ENCODE measurements around the gene ACOXL. TPM values are rescaled to one million over a fixed set of nuclear protein-coding genes. Genes with fewer than 3 reads are reported as not detected.

The ACOXL gene
- total and polyA plus RNA-seq, 3 experiments from 2014 or later, result 0.27 TPM; not detected in 2

DNA sequence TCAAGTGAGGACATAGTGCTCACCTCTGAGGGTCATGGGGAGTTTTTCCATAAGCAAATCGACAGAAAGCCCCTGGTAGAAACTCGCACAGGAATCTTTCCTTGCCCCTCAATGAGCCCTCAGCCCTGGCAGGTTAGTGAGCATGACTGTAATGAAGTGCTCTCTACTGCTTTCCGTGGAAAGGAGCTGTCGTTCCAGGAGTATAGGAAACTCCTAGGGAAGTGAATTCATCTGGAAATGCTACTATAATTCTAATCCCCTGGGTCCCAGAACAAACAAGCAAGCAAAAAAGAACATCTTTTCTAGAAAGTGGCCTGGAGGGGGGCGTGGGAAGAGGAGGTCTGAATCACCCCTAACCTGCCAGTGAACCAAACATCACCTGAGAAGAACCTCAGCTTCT lies 406.5 kb downstream of the ACOXL start:
- POLR2A ChIA-PET, result no interaction called here
- Mint-ChIP-seq H3K27ac (no peak overlapping the region), H3K4me1 (peaks cover 11 to 20% (median 15%) of the 10 kb centered on the region in 3 donors), H3K27me3 (no peaks in the 10 kb centered on the region), H3K9me3 (no peaks in the 10 kb centered on the region), H3K4me3 (no peak overlapping the region), H3K36me3 (peaks cover 11 to 53% (median 16%) of the 10 kb centered on the region in 3 donors)
- Histone ChIP-seq H3K4me3 (ENCODE audit: low read length) (no peak overlapping the region), H3K27me3 (ENCODE audit: insufficient read depth, low read length, poor library complexity, severe bottlenecking) (no peaks in the 10 kb centered on the region), H3K27ac (ENCODE audit: low read depth, low read length) (no peak overlapping the region), H3K4me1 (ENCODE audit: insufficient read depth, low read length) (no peaks in the 10 kb centered on the region), H3K9me3 (ENCODE audit: low read length) (no peaks in the 10 kb centered on the region), H3K36me3 (ENCODE audit: insufficient read depth, low read length) (peaks cover 8% of the 10 kb centered on the region)
- CTCF ChIA-PET, result interaction anchor here (1.2 kb wide), 1 partner anchor 21 kb away, joined by 3 read pairs; no protein-coding TSS in a partner anchor
- no peak for DNase-seq

DNA sequence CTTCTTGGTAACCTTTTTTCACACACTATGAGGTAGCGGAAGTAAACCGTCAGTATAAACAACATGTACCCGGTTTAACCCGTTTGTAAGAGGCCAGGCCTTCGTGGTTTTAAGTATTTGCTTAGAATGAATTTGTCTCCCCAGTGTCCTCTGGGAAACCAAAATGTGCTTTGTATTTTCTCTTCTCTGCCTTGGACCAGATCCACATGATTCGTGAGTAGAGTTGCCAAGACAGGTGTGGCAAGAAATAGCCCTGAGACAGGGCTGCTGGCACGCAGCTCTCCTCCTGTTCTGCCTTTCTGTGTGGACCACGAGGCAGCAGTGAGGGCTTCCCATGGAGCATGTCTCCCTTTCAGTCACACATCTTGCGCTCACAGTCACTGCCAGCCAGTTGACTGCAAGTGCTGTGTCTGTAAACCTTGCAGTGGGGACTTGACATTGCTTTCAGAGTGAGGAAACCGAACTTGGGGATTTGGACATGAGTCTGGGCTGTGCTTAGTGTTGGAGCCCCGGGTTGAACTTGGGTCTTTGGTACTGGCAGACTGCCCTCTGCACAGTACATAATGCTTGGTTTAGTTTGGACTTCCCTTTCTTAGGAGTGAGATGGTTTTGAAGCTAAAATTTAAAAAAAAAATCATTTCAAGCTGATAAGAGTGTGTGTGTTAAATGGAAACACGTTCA lies 407.4 kb downstream of the ACOXL start:
- Mint-ChIP-seq H3K9me3 (no peaks in the 10 kb centered on the region), H3K27ac (no peak overlapping the region), H3K4me3 (no peak overlapping the region), H3K27me3 (no peaks in the 10 kb centered on the region), H3K36me3 (peaks cover 11 to 59% (median 16%) of the 10 kb centered on the region in 3 donors), H3K4me1 (peaks cover 6 to 12% (median 7%) of the 10 kb centered on the region in 3 donors)
- Histone ChIP-seq H3K4me1 (ENCODE audit: insufficient read depth, low read length) (no peaks in the 10 kb centered on the region), H3K4me3 (ENCODE audit: low read length) (no peak overlapping the region), H3K9me3 (ENCODE audit: low read length) (no peaks in the 10 kb centered on the region), H3K36me3 (ENCODE audit: insufficient read depth, low read length) (peaks cover 8% of the 10 kb centered on the region), H3K27me3 (ENCODE audit: insufficient read depth, low read length, poor library complexity, severe bottlenecking) (no peaks in the 10 kb centered on the region), H3K27ac (ENCODE audit: low read depth, low read length) (no peak overlapping the region)
- ChIA-PET CTCF (no interaction called here), POLR2A (no interaction called here)
- no peak for DNase-seq

DNA sequence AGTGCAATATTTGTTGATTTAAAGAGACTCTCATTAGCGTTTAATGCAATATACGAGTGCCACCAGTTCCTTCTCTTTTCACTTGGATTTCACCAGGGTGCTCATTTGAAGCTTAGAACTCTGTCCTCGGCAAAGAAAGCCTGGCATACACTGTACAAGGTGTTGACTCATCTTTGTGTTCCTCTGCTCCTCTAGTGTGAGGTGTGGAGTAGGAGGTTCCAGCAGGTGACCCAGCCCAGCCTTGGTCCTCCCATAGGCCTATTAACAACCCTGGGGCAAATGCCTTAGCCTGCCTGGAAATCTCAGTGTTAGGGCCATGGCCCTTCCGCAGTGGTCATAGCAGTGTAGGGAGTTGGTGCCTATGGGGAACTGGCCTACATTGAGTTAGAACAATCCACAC lies 408.4 kb downstream of the ACOXL start:
- H3K36me3 ChIP-seq (ENCODE audit: insufficient read depth, low read length), result peaks cover 4% of the 10 kb centered on the region
- Mint-ChIP-seq H3K36me3 (peaks cover 15 to 60% (median 16%) of the 10 kb centered on the region in 3 donors), H3K27me3 (no peaks in the 10 kb centered on the region)

DNA sequence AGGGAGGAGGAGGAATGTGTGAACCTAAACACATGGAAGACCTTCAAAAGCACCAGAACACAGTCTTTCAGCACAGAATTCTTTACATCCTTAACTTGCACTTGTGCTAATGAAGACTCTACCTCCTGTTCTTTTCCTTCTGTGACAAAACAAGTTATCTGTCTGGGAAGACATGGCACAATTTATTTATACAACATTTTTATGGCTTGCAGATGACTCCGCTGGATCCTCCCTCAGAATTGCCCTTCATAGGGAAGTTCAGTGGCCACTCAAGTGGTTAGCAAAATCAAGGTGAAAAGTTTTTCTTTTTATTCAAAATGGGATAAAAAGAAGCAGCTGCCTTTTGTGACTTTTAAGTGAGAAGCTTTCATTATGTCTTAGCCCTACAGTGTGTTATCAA lies 409.7 kb downstream of the ACOXL start:
- no peaks in the 10 kb centered on the region for H3K9me3 ChIP-seq (ENCODE audit: low read length)
- no peaks in the 10 kb centered on the region for H3K4me1 ChIP-seq (ENCODE audit: insufficient read depth, low read length)
- Mint-ChIP-seq H3K27ac (no peak overlapping the region), H3K27me3 (no peaks in the 10 kb centered on the region), H3K4me1 (peaks cover 3 to 7% (median 5%) of the 10 kb centered on the region in 3 donors), H3K4me3 (no peak overlapping the region), H3K9me3 (no peaks in the 10 kb centered on the region), H3K36me3 (peaks cover 13 to 55% (median 16%) of the 10 kb centered on the region in 3 donors)
- peaks cover 4% of the 10 kb centered on the region for H3K36me3 ChIP-seq (ENCODE audit: insufficient read depth, low read length)
- ChIA-PET CTCF (no interaction called here), POLR2A (no interaction called here)
- no peak overlapping the region for H3K4me3 ChIP-seq (ENCODE audit: low read length)
- no peak overlapping the region for H3K27ac ChIP-seq (ENCODE audit: low read depth, low read length)
- no peaks in the 10 kb centered on the region for H3K27me3 ChIP-seq (ENCODE audit: insufficient read depth, low read length, poor library complexity, severe bottlenecking)
- no peak for DNase-seq

More for the DNA sequence above, 408.4 kb downstream of the ACOXL start:
- no peak for DNase-seq
- Mint-ChIP-seq H3K27ac (no peak overlapping the region), H3K4me3 (no peak overlapping the region), H3K4me1 (peaks cover 6 to 7% (median 7%) of the 10 kb centered on the region in 3 donors), H3K9me3 (no peaks in the 10 kb centered on the region)
- Histone ChIP-seq H3K4me1 (ENCODE audit: insufficient read depth, low read length) (no peaks in the 10 kb centered on the region), H3K27ac (ENCODE audit: low read depth, low read length) (no peak overlapping the region), H3K9me3 (ENCODE audit: low read length) (no peaks in the 10 kb centered on the region), H3K27me3 (ENCODE audit: insufficient read depth, low read length, poor library complexity, severe bottlenecking) (no peaks in the 10 kb centered on the region), H3K4me3 (ENCODE audit: low read length) (no peak overlapping the region)
- POLR2A ChIA-PET, result no interaction called here
- CTCF ChIA-PET, result no interaction called here

DNA sequence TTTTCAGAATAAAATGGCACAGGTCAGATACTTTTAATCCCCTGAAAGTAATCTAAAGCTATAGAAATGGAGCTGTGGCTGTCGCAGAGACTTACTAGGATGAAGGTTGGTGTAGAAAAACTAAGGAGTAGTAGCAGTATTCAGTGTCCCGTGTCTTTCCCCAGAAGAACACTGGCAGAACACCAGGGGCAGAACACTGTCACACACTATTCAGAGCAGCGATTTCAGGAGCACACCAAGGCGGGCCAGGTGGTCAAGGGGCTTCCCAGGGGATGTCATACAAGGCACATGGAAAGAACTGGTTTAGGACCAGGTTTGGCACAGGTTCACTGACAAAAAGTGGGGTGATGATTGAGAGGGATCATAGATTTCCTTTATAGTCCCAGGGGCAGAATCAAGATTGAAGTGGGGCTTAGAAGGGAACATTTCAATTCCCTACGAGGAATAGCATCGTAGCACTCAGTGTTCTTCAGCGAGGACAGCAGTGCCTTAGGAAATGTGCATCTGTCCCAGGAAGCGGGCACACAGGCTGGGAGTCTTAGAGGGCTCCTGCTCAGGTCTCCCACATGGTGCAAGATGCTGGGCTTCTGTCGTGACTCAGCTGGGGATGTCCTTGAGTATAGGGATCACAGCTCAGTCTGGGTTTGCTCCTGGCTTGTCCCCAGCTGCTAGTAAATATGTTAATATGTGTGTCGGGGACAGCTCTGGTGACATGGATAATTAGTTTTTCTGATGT lies 410.9 kb downstream of the ACOXL start:
- H3K4me3 ChIP-seq (ENCODE audit: low read length), result no peak overlapping the region
- ChIA-PET POLR2A (no interaction called here), CTCF (interaction anchor here (1.6 kb wide), 1 partner anchor 312 kb away, joined by 4 read pairs; no protein-coding TSS in a partner anchor)
- no peaks in the 10 kb centered on the region for H3K27me3 ChIP-seq (ENCODE audit: insufficient read depth, low read length, poor library complexity, severe bottlenecking)
- H3K4me1 Mint-ChIP-seq, result peaks cover 4 to 10% (median 7%) of the 10 kb centered on the region in 3 donors
- H3K36me3 ChIP-seq (ENCODE audit: insufficient read depth, low read length), result peaks cover 4% of the 10 kb centered on the region
- H3K27ac Mint-ChIP-seq, result peak overlapping the region in 1 of 8 donors; percentile 86
- no peaks in the 10 kb centered on the region for H3K4me1 ChIP-seq (ENCODE audit: insufficient read depth, low read length)
- H3K27ac ChIP-seq (ENCODE audit: low read depth, low read length), result no peak overlapping the region
- no peak overlapping the region for H3K4me3 Mint-ChIP-seq
- H3K27me3 Mint-ChIP-seq, result no peaks in the 10 kb centered on the region
- H3K9me3 Mint-ChIP-seq, result no peaks in the 10 kb centered on the region
- H3K36me3 Mint-ChIP-seq, result peaks cover 11 to 49% (median 16%) of the 10 kb centered on the region in 3 donors
- no peaks in the 10 kb centered on the region for H3K9me3 ChIP-seq (ENCODE audit: low read length)
- no peak for DNase-seq

DNA sequence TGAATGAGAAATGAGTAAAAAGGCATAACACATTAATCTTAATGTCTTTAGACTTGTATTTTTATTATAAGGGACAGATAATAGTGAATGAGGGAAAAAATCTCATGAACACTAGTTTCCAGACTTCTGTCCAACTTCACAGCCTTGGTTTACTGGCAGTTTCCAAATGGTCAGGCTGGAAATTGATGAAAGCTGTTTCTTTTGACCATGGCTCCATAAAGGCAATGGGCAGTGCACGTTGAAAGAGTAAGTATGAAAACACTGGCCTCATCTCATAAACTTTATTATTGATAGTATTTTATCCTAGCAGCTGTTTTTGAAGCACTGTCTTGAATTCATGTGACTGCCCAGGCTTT lies 411.4 kb downstream of the ACOXL start:
- Histone ChIP-seq H3K9me3 (ENCODE audit: low read length) (no peaks in the 10 kb centered on the region), H3K4me1 (ENCODE audit: insufficient read depth, low read length) (no peaks in the 10 kb centered on the region), H3K27ac (ENCODE audit: low read depth, low read length) (no peak overlapping the region), H3K4me3 (ENCODE audit: low read length) (no peak overlapping the region), H3K36me3 (ENCODE audit: insufficient read depth, low read length) (peaks cover 4% of the 10 kb centered on the region), H3K27me3 (ENCODE audit: insufficient read depth, low read length, poor library complexity, severe bottlenecking) (no peaks in the 10 kb centered on the region)
- H3K4me3 Mint-ChIP-seq, result no peak overlapping the region
- H3K27me3 Mint-ChIP-seq, result no peaks in the 10 kb centered on the region
- H3K4me1 Mint-ChIP-seq, result peaks cover 4 to 11% (median 7%) of the 10 kb centered on the region in 3 donors
- no peaks in the 10 kb centered on the region for H3K9me3 Mint-ChIP-seq
- ChIA-PET CTCF (interaction anchor here (1.6 kb wide), 1 partner anchor 311 kb away, joined by 4 read pairs; no protein-coding TSS in a partner anchor), POLR2A (no interaction called here)
- peaks cover 10 to 44% (median 16%) of the 10 kb centered on the region in 3 donors for H3K36me3 Mint-ChIP-seq
- no peak for DNase-seq
- no peak overlapping the region for H3K27ac Mint-ChIP-seq

DNA sequence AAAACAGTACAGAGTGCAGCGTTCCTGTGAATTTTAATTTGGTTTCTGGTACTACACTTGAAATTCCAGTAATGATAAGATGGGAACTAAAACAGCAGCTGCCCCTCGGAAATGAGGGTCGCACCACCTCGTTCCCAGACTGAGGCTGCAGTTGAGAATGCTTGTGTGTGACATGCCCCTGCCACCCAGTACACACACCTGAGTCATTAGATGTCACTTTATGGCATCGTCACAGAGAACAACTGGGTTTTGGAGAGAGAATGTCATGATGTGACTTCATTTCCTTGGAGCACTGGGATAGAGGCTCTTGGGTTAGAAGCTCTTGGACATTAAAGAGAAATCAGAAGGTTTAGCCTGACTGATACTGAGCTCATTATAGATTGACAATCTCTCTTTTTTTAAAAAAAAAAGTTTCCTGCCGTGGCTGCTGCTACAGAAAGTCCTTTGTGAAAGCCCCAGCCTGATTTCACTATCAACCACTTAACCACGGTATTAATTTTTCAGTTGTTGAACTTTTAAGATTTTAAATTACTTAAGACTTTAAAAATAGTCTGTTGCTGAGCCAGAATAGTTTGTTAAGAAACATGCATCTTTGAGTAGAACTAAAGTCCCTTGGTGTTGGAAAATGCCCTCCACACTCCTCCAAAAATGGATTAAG lies 412.9 kb downstream of the ACOXL start:
- no peak overlapping the region for H3K4me3 ChIP-seq (ENCODE audit: low read length)
- peaks cover 8 to 36% (median 8%) of the 10 kb centered on the region in 3 donors for H3K36me3 Mint-ChIP-seq
- no peaks in the 10 kb centered on the region for H3K27me3 Mint-ChIP-seq
- no peak for DNase-seq
- no peak overlapping the region for H3K27ac ChIP-seq (ENCODE audit: low read depth, low read length)
- H3K27ac Mint-ChIP-seq, result peak overlapping the region in 2 of 8 donors; percentile 17 to 27
- no peaks in the 10 kb centered on the region for H3K36me3 ChIP-seq (ENCODE audit: insufficient read depth, low read length)
- no peak overlapping the region for H3K4me3 Mint-ChIP-seq
- POLR2A ChIA-PET, result no interaction called here
- no peaks in the 10 kb centered on the region for H3K27me3 ChIP-seq (ENCODE audit: insufficient read depth, low read length, poor library complexity, severe bottlenecking)
- H3K9me3 Mint-ChIP-seq, result no peaks in the 10 kb centered on the region
- CTCF ChIA-PET, result interaction anchor here (1.2 kb wide), 1 partner anchor 25 kb away, joined by 3 read pairs; the partner anchor contains the start of gene BCL2L11
- H3K4me1 Mint-ChIP-seq, result peaks cover 4 to 11% (median 7%) of the 10 kb centered on the region in 3 donors
- H3K4me1 ChIP-seq (ENCODE audit: insufficient read depth, low read length), result no peaks in the 10 kb centered on the region
- no peaks in the 10 kb centered on the region for H3K9me3 ChIP-seq (ENCODE audit: low read length)

DNA sequence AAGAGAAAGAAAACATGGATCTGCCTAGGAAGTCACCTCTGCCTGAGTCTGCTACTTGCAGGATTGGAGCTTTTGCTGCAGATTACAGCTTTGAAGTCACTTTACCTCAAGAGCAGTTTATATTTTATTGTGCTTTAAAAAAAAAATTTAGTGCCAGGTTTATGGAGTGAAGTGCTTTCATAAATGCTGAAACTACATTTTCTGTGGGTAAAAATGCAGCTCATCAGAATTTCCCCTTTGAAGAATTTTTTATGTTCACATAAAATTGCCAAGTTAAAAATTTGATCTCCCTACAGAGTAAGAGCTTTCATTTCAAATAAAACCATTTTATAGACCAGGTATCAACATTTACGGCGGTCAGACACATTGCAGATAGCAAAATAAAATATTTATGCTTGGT lies 413.6 kb downstream of the ACOXL start:
- H3K9me3 ChIP-seq (ENCODE audit: low read length), result no peaks in the 10 kb centered on the region
- no peaks in the 10 kb centered on the region for H3K9me3 Mint-ChIP-seq
- POLR2A ChIA-PET, result no interaction called here
- no peaks in the 10 kb centered on the region for H3K36me3 ChIP-seq (ENCODE audit: insufficient read depth, low read length)
- DNase-seq, result no peak
- CTCF ChIA-PET, result no interaction called here
- peaks cover 4 to 11% (median 7%) of the 10 kb centered on the region in 3 donors for H3K4me1 Mint-ChIP-seq
- H3K27me3 ChIP-seq (ENCODE audit: insufficient read depth, low read length, poor library complexity, severe bottlenecking), result no peaks in the 10 kb centered on the region
- no peak overlapping the region for H3K27ac ChIP-seq (ENCODE audit: low read depth, low read length)
- H3K27ac Mint-ChIP-seq, result no peak overlapping the region
- H3K4me3 Mint-ChIP-seq, result no peak overlapping the region
- H3K36me3 Mint-ChIP-seq, result peaks cover 1 to 36% (median 8%) of the 10 kb centered on the region in 3 donors
- H3K27me3 Mint-ChIP-seq, result no peaks in the 10 kb centered on the region
- H3K4me3 ChIP-seq (ENCODE audit: low read length), result no peak overlapping the region
- H3K4me1 ChIP-seq (ENCODE audit: insufficient read depth, low read length), result no peaks in the 10 kb centered on the region

Data from CD8-positive, alpha-beta memory T cell (primary cell).